HEK293 (cell line): ENCODE measurements around the gene PTPRK.
A peak's percentile ranks its signal among the peaks of the same experiment; 100 is the strongest.

Experiments
- KLF10 ChIP-seq: fragments of 450-650 bp; IDR thresholded peaks from 2 replicates; pipeline ENCODE4 v1.5.1; 2018; ENCODE audit warnings: missing biosample characterization, mild to moderate bottlenecking, missing genetic modification characterization
- SCRT1 ChIP-seq: fragments of 450-650 bp; formaldehyde crosslinking; IDR thresholded peaks from 2 replicates; pipeline ENCODE4 v1.5.1; 2016; ENCODE audit warnings: missing biosample characterization, missing genetic modification characterization, borderline replicate concordance
- ZBTB21 ChIP-seq: fragments of 450-650 bp; formaldehyde crosslinking; IDR thresholded peaks from 2 replicates; pipeline ENCODE4 v1.5.1; 2017; ENCODE audit warnings: missing biosample characterization, missing genetic modification characterization
- ZNF175 ChIP-seq: fragments of 450-650 bp; formaldehyde crosslinking; IDR thresholded peaks from 2 replicates; pipeline ENCODE4 v1.5.1; 2016; ENCODE audit warnings: missing biosample characterization, missing genetic modification characterization
- ZNF274 ChIP-seq, 2 experiments: fragments of 200-500 bp in 1 of 2; fragments of 450-650 bp in 1 of 2; sonication (Bioruptor generic) in 1 of 2; formaldehyde crosslinking in 1 of 2; IDR thresholded peaks; 2 replicates each; pipeline versions ENCODE4 v1.5.1 to v1.6.1; 2014 to 2016; ENCODE audit warnings: borderline replicate concordance in 1 of 2, inconsistent platforms in 1 of 2, low read length in 1 of 2, missing biosample characterization in 1 of 2, missing genetic modification characterization in 1 of 2
- ZNF747 ChIP-seq: fragments of 450-650 bp; formaldehyde crosslinking; IDR thresholded peaks from 2 replicates; pipeline ENCODE4 v1.5.1; 2016; ENCODE audit warnings: missing biosample characterization, missing genetic modification characterization
- TF ChIP-seq, protein P1 (sequence below): fragments of 450-650 bp; formaldehyde crosslinking; IDR thresholded peaks from 2 replicates; pipeline ENCODE4 v1.5.1; 2016; ENCODE audit warnings: missing biosample characterization, missing genetic modification characterization, low read depth
- TF ChIP-seq, protein P2 (sequence below): fragments of 450-650 bp; formaldehyde crosslinking; IDR thresholded peaks from 2 replicates; pipeline ENCODE4 v1.5.1; 2016; ENCODE audit warnings: missing biosample characterization, missing genetic modification characterization
- TF ChIP-seq, protein P3 (sequence below): fragments of 450-650 bp; formaldehyde crosslinking; IDR thresholded peaks from 2 replicates; pipeline ENCODE4 v1.5.1; 2016; ENCODE audit warnings: missing biosample characterization, missing genetic modification characterization
- TF ChIP-seq, protein P4 (sequence below): fragments of 450-650 bp; formaldehyde crosslinking; IDR thresholded peaks from 2 replicates; pipeline ENCODE4 v1.5.1; 2016; ENCODE audit warnings: missing biosample characterization, missing genetic modification characterization
- TF ChIP-seq, protein P5 (sequence below): fragments of 450-650 bp; formaldehyde crosslinking; IDR thresholded peaks from 2 replicates; pipeline ENCODE4 v1.5.1; 2016; ENCODE audit warnings: missing biosample characterization, missing genetic modification characterization, low read depth
- TF ChIP-seq, protein P6 (sequence below): fragments of 450-650 bp; formaldehyde crosslinking; IDR thresholded peaks from 2 replicates; pipeline ENCODE4 v1.5.1; 2016; ENCODE audit warnings: missing biosample characterization, missing genetic modification characterization

DNA sequence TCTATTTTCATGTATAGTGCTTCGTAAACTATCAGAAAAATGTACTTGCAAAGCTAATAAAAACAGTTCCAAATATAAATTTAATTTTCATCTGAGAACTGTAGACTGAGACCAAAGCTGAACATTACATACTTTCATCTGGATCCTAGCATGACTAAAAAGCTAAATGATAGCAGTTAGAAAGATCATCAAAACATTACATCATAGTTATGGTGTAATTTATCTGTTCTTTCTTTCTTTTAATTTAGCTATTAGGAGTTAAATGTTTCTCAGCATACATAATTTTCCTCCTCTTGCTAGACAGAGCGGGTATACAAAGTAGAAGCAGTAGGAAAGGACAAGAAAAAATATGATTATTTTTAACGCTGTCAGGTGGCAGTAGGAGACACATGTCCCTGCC is 455.3 kb downstream of the PTPRK start:
- TF ChIP-seq ZNF274 (IDR thresholded peaks at IDR 0.05; ENCODE audit: low read length) (no peak), ZNF274 (tag by site-specific recombination; IDR thresholded peaks at IDR 0.05; ENCODE audit: borderline replicate concordance) (no peak), KLF10 (no peak), SCRT1 (tag by site-specific recombination) (no peak), ZNF747 (tag by site-specific recombination) (no peak), ZNF175 (no peak), ZBTB21 (tag by site-specific recombination) (no peak)
- TF ChIP-seq, protein P1, sequence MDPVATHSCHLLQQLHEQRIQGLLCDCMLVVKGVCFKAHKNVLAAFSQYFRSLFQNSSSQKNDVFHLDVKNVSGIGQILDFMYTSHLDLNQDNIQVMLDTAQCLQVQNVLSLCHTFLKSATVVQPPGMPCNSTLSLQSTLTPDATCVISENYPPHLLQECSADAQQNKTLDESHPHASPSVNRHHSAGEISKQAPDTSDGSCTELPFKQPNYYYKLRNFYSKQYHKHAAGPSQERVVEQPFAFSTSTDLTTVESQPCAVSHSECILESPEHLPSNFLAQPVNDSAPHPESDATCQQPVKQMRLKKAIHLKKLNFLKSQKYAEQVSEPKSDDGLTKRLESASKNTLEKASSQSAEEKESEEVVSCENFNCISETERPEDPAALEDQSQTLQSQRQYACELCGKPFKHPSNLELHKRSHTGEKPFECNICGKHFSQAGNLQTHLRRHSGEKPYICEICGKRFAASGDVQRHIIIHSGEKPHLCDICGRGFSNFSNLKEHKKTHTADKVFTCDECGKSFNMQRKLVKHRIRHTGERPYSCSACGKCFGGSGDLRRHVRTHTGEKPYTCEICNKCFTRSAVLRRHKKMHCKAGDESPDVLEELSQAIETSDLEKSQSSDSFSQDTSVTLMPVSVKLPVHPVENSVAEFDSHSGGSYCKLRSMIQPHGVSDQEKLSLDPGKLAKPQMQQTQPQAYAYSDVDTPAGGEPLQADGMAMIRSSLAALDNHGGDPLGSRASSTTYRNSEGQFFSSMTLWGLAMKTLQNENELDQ (tag by site-specific recombination): no peak
- TF ChIP-seq, protein P2, sequence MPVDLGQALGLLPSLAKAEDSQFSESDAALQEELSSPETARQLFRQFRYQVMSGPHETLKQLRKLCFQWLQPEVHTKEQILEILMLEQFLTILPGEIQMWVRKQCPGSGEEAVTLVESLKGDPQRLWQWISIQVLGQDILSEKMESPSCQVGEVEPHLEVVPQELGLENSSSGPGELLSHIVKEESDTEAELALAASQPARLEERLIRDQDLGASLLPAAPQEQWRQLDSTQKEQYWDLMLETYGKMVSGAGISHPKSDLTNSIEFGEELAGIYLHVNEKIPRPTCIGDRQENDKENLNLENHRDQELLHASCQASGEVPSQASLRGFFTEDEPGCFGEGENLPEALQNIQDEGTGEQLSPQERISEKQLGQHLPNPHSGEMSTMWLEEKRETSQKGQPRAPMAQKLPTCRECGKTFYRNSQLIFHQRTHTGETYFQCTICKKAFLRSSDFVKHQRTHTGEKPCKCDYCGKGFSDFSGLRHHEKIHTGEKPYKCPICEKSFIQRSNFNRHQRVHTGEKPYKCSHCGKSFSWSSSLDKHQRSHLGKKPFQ (tag by site-specific recombination): no peak
- TF ChIP-seq, protein P3, sequence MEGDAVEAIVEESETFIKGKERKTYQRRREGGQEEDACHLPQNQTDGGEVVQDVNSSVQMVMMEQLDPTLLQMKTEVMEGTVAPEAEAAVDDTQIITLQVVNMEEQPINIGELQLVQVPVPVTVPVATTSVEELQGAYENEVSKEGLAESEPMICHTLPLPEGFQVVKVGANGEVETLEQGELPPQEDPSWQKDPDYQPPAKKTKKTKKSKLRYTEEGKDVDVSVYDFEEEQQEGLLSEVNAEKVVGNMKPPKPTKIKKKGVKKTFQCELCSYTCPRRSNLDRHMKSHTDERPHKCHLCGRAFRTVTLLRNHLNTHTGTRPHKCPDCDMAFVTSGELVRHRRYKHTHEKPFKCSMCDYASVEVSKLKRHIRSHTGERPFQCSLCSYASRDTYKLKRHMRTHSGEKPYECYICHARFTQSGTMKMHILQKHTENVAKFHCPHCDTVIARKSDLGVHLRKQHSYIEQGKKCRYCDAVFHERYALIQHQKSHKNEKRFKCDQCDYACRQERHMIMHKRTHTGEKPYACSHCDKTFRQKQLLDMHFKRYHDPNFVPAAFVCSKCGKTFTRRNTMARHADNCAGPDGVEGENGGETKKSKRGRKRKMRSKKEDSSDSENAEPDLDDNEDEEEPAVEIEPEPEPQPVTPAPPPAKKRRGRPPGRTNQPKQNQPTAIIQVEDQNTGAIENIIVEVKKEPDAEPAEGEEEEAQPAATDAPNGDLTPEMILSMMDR (tag by site-specific recombination): no peak
- TF ChIP-seq, protein P4, sequence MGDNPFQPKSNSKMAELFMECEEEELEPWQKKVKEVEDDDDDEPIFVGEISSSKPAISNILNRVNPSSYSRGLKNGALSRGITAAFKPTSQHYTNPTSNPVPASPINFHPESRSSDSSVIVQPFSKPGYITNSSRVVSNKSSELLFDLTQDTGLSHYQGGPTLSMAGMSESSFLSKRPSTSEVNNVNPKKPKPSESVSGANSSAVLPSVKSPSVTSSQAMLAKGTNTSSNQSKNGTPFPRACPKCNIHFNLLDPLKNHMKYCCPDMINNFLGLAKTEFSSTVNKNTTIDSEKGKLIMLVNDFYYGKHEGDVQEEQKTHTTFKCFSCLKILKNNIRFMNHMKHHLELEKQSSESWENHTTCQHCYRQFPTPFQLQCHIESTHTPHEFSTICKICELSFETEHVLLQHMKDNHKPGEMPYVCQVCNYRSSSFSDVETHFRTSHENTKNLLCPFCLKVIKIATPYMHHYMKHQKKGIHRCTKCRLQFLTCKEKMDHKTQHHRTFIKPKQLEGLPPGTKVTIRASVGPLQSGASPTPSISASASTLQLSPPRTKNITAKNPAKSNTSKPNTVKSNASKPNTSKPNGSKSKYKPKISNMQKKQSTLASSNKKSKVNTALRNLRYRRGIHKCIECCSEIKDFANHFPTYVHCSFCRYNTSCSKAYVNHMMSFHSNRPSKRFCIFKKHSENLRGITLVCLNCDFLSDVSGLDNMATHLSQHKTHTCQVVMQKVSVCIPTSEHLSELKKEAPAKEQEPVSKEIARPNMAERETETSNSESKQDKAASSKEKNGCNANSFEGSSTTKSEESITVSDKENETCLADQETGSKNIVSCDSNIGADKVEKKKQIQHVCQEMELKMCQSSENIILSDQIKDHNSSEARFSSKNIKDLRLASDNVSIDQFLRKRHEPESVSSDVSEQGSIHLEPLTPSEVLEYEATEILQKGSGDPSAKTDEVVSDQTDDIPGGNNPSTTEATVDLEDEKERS (tag by site-specific recombination): no peak
- TF ChIP-seq, protein P5, sequence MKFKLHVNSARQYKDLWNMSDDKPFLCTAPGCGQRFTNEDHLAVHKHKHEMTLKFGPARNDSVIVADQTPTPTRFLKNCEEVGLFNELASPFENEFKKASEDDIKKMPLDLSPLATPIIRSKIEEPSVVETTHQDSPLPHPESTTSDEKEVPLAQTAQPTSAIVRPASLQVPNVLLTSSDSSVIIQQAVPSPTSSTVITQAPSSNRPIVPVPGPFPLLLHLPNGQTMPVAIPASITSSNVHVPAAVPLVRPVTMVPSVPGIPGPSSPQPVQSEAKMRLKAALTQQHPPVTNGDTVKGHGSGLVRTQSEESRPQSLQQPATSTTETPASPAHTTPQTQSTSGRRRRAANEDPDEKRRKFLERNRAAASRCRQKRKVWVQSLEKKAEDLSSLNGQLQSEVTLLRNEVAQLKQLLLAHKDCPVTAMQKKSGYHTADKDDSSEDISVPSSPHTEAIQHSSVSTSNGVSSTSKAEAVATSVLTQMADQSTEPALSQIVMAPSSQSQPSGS (tag by site-specific recombination): peak; percentile 90
- TF ChIP-seq, protein P6, sequence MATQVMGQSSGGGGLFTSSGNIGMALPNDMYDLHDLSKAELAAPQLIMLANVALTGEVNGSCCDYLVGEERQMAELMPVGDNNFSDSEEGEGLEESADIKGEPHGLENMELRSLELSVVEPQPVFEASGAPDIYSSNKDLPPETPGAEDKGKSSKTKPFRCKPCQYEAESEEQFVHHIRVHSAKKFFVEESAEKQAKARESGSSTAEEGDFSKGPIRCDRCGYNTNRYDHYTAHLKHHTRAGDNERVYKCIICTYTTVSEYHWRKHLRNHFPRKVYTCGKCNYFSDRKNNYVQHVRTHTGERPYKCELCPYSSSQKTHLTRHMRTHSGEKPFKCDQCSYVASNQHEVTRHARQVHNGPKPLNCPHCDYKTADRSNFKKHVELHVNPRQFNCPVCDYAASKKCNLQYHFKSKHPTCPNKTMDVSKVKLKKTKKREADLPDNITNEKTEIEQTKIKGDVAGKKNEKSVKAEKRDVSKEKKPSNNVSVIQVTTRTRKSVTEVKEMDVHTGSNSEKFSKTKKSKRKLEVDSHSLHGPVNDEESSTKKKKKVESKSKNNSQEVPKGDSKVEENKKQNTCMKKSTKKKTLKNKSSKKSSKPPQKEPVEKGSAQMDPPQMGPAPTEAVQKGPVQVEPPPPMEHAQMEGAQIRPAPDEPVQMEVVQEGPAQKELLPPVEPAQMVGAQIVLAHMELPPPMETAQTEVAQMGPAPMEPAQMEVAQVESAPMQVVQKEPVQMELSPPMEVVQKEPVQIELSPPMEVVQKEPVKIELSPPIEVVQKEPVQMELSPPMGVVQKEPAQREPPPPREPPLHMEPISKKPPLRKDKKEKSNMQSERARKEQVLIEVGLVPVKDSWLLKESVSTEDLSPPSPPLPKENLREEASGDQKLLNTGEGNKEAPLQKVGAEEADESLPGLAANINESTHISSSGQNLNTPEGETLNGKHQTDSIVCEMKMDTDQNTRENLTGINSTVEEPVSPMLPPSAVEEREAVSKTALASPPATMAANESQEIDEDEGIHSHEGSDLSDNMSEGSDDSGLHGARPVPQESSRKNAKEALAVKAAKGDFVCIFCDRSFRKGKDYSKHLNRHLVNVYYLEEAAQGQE (tag by site-specific recombination): no peak
